HG03521 (cell line): ENCODE results near the gene CAMTA2.
"Not testable (repeated sequence)": the region's sequence is repeated elsewhere in the genome, so short reads cannot be mapped to it uniquely, and the experiment has no call there.

Experiments used
- ATAC-seq: cut with Tn5 transposase; IDR thresholded peaks from one replicate; pipeline ENCODE4 v1.9.1; 2021; ENCODE audit warnings: mild to moderate bottlenecking, moderate library complexity; ENCODE audit not compliant: unreplicated experiment

CAMTA2 gene

GRCh38 chr17:4986951-4987766 is at the start of gene CAMTA2:
Gene CAMTA2, minus strand, starts transcription at chr17:4987675. Its CDS starts 1,453 bp downstream, at chr17:4986222.
- ATAC-seq, result peak; percentile 59

GRCh38 chr17:5035315-5035714 is 47.8 kb upstream of the CAMTA2 start, which contains the start of gene SLC52A1:
Gene SLC52A1, minus strand, starts transcription at chr17:5035426. Its CDS starts 820 bp downstream, at chr17:5034606.
- ATAC-seq, result no peak

- no peak for ATAC-seq
Measured at GRCh38 chr17:5034651-5035050, 47.2 kb upstream of the CAMTA2 start.

GRCh38 chr17:5034063-5034462 is 46.6 kb upstream of the CAMTA2 start:
- ATAC-seq, result no peak

GRCh38 chr17:5033352-5034015 is 46.0 kb upstream of the CAMTA2 start:
- ATAC-seq, result no peak

GRCh38 chr17:5032865-5033264 is 45.4 kb upstream of the CAMTA2 start:
- ATAC-seq, result no peak

- peak; percentile 66 for ATAC-seq
Measured at GRCh38 chr17:5031365-5032082, 44.0 kb upstream of the CAMTA2 start.

GRCh38 chr17:5030168-5030567 is 42.7 kb upstream of the CAMTA2 start:
- ATAC-seq, result not testable (repeated sequence)

- no peak for ATAC-seq
Measured at GRCh38 chr17:5027916-5028315, 40.4 kb upstream of the CAMTA2 start.

- ATAC-seq, result no peak
Measured at GRCh38 chr17:5027299-5027698, 39.8 kb upstream of the CAMTA2 start.

GRCh38 chr17:5024604-5025003 is 37.1 kb upstream of the CAMTA2 start:
- ATAC-seq, result no peak

- no peak for ATAC-seq
Measured at GRCh38 chr17:5023588-5024147, 36.2 kb upstream of the CAMTA2 start.

GRCh38 chr17:5022171-5022711 is 34.8 kb upstream of the CAMTA2 start:
- no peak for ATAC-seq

GRCh38 chr17:5020502-5021023 is 33.1 kb upstream of the CAMTA2 start:
- ATAC-seq, result no peak

- ATAC-seq, result no peak
Measured at GRCh38 chr17:5019475-5019956, 32.0 kb upstream of the CAMTA2 start.

GRCh38 chr17:5014357-5014756 is 26.9 kb upstream of the CAMTA2 start:
- no peak for ATAC-seq

GRCh38 chr17:5011928-5012327 is 24.5 kb upstream of the CAMTA2 start:
- ATAC-seq, result no peak

- no peak for ATAC-seq
Measured at GRCh38 chr17:5003214-5003867, 15.9 kb upstream of the CAMTA2 start.

- no peak for ATAC-seq
Measured at GRCh38 chr17:5002121-5002788, 14.8 kb upstream of the CAMTA2 start.
